Loucy (cell line): ENCODE results near the gene ANKRD33B.

Source experiments
- CTCF ChIP-seq: fragments of 200-600 bp; sonication (generic); conservative IDR thresholded peaks from 2 replicates; pipeline ENCODE4 v1.5.1; 2014; ENCODE audit warnings: mild to moderate bottlenecking, antibody characterized with exemption, low read length
- EZH2phosphoT487 ChIP-seq: fragments of 200-600 bp; IDR thresholded peaks from 2 replicates; pipeline ENCODE4 v1.6.1; 2018; ENCODE audit warnings: antibody characterized with exemption, mild to moderate bottlenecking, moderate library complexity, borderline replicate concordance

GRCh38 chr5:10703676-10704075 is 139.8 kb downstream of the ANKRD33B start:
- TF ChIP-seq CTCF (no peak), EZH2phosphoT487 (no peak)
